A673 (cell line): ENCODE measurements around the gene CLK3. TPM values are rescaled to one million over a fixed set of nuclear protein-coding genes. Genes with fewer than 3 reads are reported as not detected.
A peak's percentile ranks its signal among the peaks of the same experiment; 100 is the strongest.
"Not testable (repeated sequence)": the region's sequence is repeated elsewhere in the genome, so short reads cannot be mapped to it uniquely, and the experiment has no call there.

Source experiments
- BruUV-seq: library from RNA; stranded (reverse); fragments of 400-500 nt; replicated peaks from 2 replicates; lab custom pipeline; 2021; lab: Mats Ljungman, UMichigan
- CTCF ChIA-PET: fragments of 300-600 bp; sonication (Branson Sonifier 250); formaldehyde crosslinking; loops from one replicate; lab custom pipeline; 2022; ENCODE audit warnings: antibody characterized with exemption; lab: Charles Lee
- POLR2A ChIA-PET: fragments of 300-600 bp; sonication (Branson Sonifier 250); formaldehyde crosslinking; loops from one replicate; lab custom pipeline; 2022; ENCODE audit warnings: antibody characterized with exemption; ENCODE audit not compliant: low non-redundant PET; lab: Charles Lee
- DNase-seq: peaks from one replicate; pipeline ENCODE4 v3.0.0-alpha.2; 2015; ENCODE audit warnings: low spot score
- H3K27ac ChIP-seq: fragments of 200-600 bp; sonication (generic); 2 replicates; pipeline ENCODE4 v1.5.1; 2016; ENCODE audit warnings: mixed run types, low read depth, mild to moderate bottlenecking, mixed read lengths, antibody characterized with exemption, low read length; ENCODE audit not compliant: poor library complexity, severe bottlenecking
- H3K27me3 ChIP-seq: fragments of 200-600 bp; sonication (generic); replicated peaks from 2 replicates; pipeline ENCODE4 v1.6.1; 2017; ENCODE audit warnings: mixed run types, low read depth, mild to moderate bottlenecking, mixed read lengths, antibody characterized with exemption, low read length; ENCODE audit not compliant: insufficient read depth, poor library complexity
- H3K36me3 ChIP-seq: fragments of 200-600 bp; sonication (generic); 2 replicates; pipeline ENCODE4 v1.6.1; 2016; ENCODE audit warnings: mixed run types, mild to moderate bottlenecking, mixed read lengths, antibody characterized with exemption, low read length; ENCODE audit not compliant: insufficient read depth, poor library complexity, severe bottlenecking
- H3K4me1 ChIP-seq: fragments of 200-600 bp; sonication (generic); 2 replicates; pipeline ENCODE4 v1.6.1; 2017; ENCODE audit warnings: mixed run types, mild to moderate bottlenecking, mixed read lengths, antibody characterized with exemption, low read length; ENCODE audit not compliant: insufficient read depth, poor library complexity, severe bottlenecking
- H3K4me3 ChIP-seq: fragments of 200-600 bp; sonication (generic); 2 replicates; pipeline ENCODE4 v1.5.1; 2016; ENCODE audit warnings: low read depth, mixed run types, mild to moderate bottlenecking, mixed read lengths, low read length; ENCODE audit not compliant: poor library complexity, severe bottlenecking
- H3K9me3 ChIP-seq: fragments of 200-600 bp; sonication (generic); 2 replicates; pipeline ENCODE4 v1.6.1; 2016; ENCODE audit warnings: mixed run types, low read depth, mild to moderate bottlenecking, mixed read lengths, antibody characterized with exemption, low read length; ENCODE audit not compliant: poor library complexity, severe bottlenecking
- CTCF ChIP-seq: fragments of 300-800, 200-600 bp; sonication (generic); conservative IDR thresholded peaks from 2 replicates; pipeline ENCODE4 v1.5.1; 2017; ENCODE audit warnings: low read depth, mild to moderate bottlenecking, antibody characterized with exemption, low read length, moderate library complexity, mixed read lengths
- EZH2 ChIP-seq: fragments of 200-600 bp; sonication (generic); IDR thresholded peaks from 2 replicates; pipeline ENCODE4 v1.6.1; 2017; ENCODE audit warnings: borderline replicate concordance, low read depth, mild to moderate bottlenecking, mixed read lengths, antibody characterized with exemption, low read length; ENCODE audit not compliant: poor library complexity, severe bottlenecking
- intact Hi-C: fragments of 100-400 bp; cut with micrococcal nuclease; formaldehyde crosslinking; loops from one replicate; pipeline ENCODE4 v1.10.0; 2022; ENCODE audit not compliant: unreplicated experiment
- total RNA-seq: library from RNA; stranded (reverse); gene quantifications from 2 replicates; pipeline ENCODE4 v1.2.3, GENCODE V29; 2021

Gene CLK3
- total RNA-seq, 1 experiment from 2014 or later, result 66.8 TPM

GRCh38 chr15:74595271-74595670 lies 20.4 kb upstream of the CLK3 start:
- POLR2A ChIA-PET, result no interaction called here
- no peaks in the 10 kb centered on the region for H3K27me3 ChIP-seq
- intact Hi-C loops, result no loop called here
- no peak overlapping the region for H3K4me3 ChIP-seq
- BruUV-seq, result no TSS peak
- peaks cover 4% of the 10 kb centered on the region for H3K36me3 ChIP-seq
- CTCF ChIA-PET, result no interaction called here
- no peak for DNase-seq
- TF ChIP-seq CTCF (no peak), EZH2 (no peak)
- H3K27ac ChIP-seq, result no peak overlapping the region
- peaks cover 4% of the 10 kb centered on the region for H3K4me1 ChIP-seq
- no peaks in the 10 kb centered on the region for H3K9me3 ChIP-seq

- H3K9me3 ChIP-seq, H3K27ac ChIP-seq, H3K4me3 ChIP-seq, BruUV-seq, intact Hi-C loops, POLR2A ChIA-PET, CTCF ChIA-PET, H3K36me3 ChIP-seq, DNase-seq, H3K27me3 ChIP-seq, H3K4me1 ChIP-seq: not testable (repeated sequence)
These were observed 18.9 kb upstream of the CLK3 start for GRCh38 chr15:74596736-74597135.

GRCh38 chr15:74597146-74597705 lies 18.4 kb upstream of the CLK3 start:
- H3K36me3 ChIP-seq, H3K27ac ChIP-seq, H3K4me3 ChIP-seq, DNase-seq, BruUV-seq, CTCF ChIA-PET, H3K9me3 ChIP-seq, H3K27me3 ChIP-seq, intact Hi-C loops, H3K4me1 ChIP-seq, POLR2A ChIA-PET: not testable (repeated sequence)

- intact Hi-C loops, result no loop called here
- no TSS peak for BruUV-seq
These were observed 17.4 kb upstream of the CLK3 start for GRCh38 chr15:74598126-74598842.

More at GRCh38 chr15:74598126-74598842, 17.4 kb upstream of the CLK3 start:
- DNase-seq, result peak; percentile 74
- Histone ChIP-seq H3K9me3 (no peaks in the 10 kb centered on the region), H3K4me3 (peak overlapping the region; percentile 47), H3K36me3 (no peaks in the 10 kb centered on the region), H3K4me1 (peaks cover 4% of the 10 kb centered on the region), H3K27ac (peak overlapping the region; percentile 62), H3K27me3 (no peaks in the 10 kb centered on the region)
- ChIA-PET POLR2A (no interaction called here), CTCF (no interaction called here)
- no peak for TF ChIP-seq EZH2
- no peak for TF ChIP-seq CTCF
